CD4-positive, alpha-beta T cell treated with Interleukin-17A for 1 hour (primary cell): ENCODE data around the gene FMNL2.

Source experiments
- DNase-seq: peaks from one replicate; pipeline ENCODE4 v3.0.0-alpha.2; 2020

The FMNL2 gene

GRCh38 chr2:152627351-152627957 lies 292.5 kb downstream of the FMNL2 start:
- no peak for DNase-seq

- no peak for DNase-seq
Observed at GRCh38 chr2:152629202-152629601, 294.2 kb downstream of the FMNL2 start.

- no peak for DNase-seq
Observed at GRCh38 chr2:152630466-152630865, 295.5 kb downstream of the FMNL2 start.

- DNase-seq: no peak
Observed at GRCh38 chr2:152632736-152633135, 297.8 kb downstream of the FMNL2 start.

GRCh38 chr2:152635635-152636298 lies 300.8 kb downstream of the FMNL2 start:
- DNase-seq: peak; percentile 66

- DNase-seq: no peak
Observed at GRCh38 chr2:152637251-152637650, 302.3 kb downstream of the FMNL2 start.

- DNase-seq: no peak
Observed at GRCh38 chr2:152638056-152638455, 303.1 kb downstream of the FMNL2 start.

- DNase-seq: no peak
Observed at GRCh38 chr2:152638590-152638989, 303.6 kb downstream of the FMNL2 start.

- DNase-seq: no peak
Observed at GRCh38 chr2:152644189-152644873, 309.4 kb downstream of the FMNL2 start.

GRCh38 chr2:152646264-152646663 lies 311.3 kb downstream of the FMNL2 start:
- no peak for DNase-seq

- DNase-seq: no peak
Observed at GRCh38 chr2:152646775-152647174, 311.8 kb downstream of the FMNL2 start.

- no peak for DNase-seq
Observed at GRCh38 chr2:152647552-152647951, 312.6 kb downstream of the FMNL2 start.

GRCh38 chr2:152648336-152648735 lies 313.4 kb downstream of the FMNL2 start:
- no peak for DNase-seq

- DNase-seq: no peak
Observed at GRCh38 chr2:152649997-152650396, 315.0 kb downstream of the FMNL2 start.

GRCh38 chr2:152650768-152651371 lies 315.9 kb downstream of the FMNL2 start:
- DNase-seq: no peak

- DNase-seq: no peak
Observed at GRCh38 chr2:152651834-152652233, 316.9 kb downstream of the FMNL2 start.

- DNase-seq: no peak
Observed at GRCh38 chr2:152655880-152656279, 320.9 kb downstream of the FMNL2 start.

GRCh38 chr2:152657043-152657442 lies 322.1 kb downstream of the FMNL2 start:
- DNase-seq: no peak

GRCh38 chr2:152658221-152658620 lies 323.2 kb downstream of the FMNL2 start:
- no peak for DNase-seq

- no peak for DNase-seq
Observed at GRCh38 chr2:152661076-152661475, 326.1 kb downstream of the FMNL2 start.

- DNase-seq: no peak
Observed at GRCh38 chr2:152664725-152665124, 329.8 kb downstream of the FMNL2 start.

GRCh38 chr2:152674334-152674733 lies 339.4 kb downstream of the FMNL2 start:
- DNase-seq: no peak

- no peak for DNase-seq
Observed at GRCh38 chr2:152676461-152676860, 341.5 kb downstream of the FMNL2 start.

- DNase-seq: no peak
Observed at GRCh38 chr2:152678808-152679207, 343.8 kb downstream of the FMNL2 start.
